GM21526 (cell line): ENCODE measurements around the gene EGFL6.
A peak's percentile ranks its signal among the peaks of the same experiment; 100 is the strongest.
"Not testable (repeated sequence)": the region's sequence is repeated elsewhere in the genome, so short reads cannot be mapped to it uniquely, and the experiment has no call there.

ENCODE experiments used
- ATAC-seq: cut with Tn5 transposase; IDR thresholded peaks from one replicate; pipeline ENCODE4 v1.9.1; 2021; ENCODE audit warnings: moderate library complexity; ENCODE audit not compliant: unreplicated experiment, low FRiP score

Gene EGFL6

GRCh38 chrX:13649838-13650237 is 80.4 kb downstream of the EGFL6 start:
- no peak for ATAC-seq

- ATAC-seq = no peak
Measured at GRCh38 chrX:13650318-13650717, 80.9 kb downstream of the EGFL6 start.

- no peak for ATAC-seq
Measured at GRCh38 chrX:13651150-13651549, 81.7 kb downstream of the EGFL6 start.

- ATAC-seq = peak; percentile 0
Measured at GRCh38 chrX:13652287-13652793, 82.9 kb downstream of the EGFL6 start.

- peak; percentile 95 for ATAC-seq
Measured at GRCh38 chrX:13652850-13653693, 83.7 kb downstream of the EGFL6 start, which contains the start of gene TCEANC. Gene TCEANC (plus strand): TSS chrX:13653141. CDS start chrX:13662509, 9,368 bp downstream.

- ATAC-seq = no peak
Measured at GRCh38 chrX:13654116-13654515, 84.7 kb downstream of the EGFL6 start.

- ATAC-seq = no peak
Measured at GRCh38 chrX:13655674-13656073, 86.3 kb downstream of the EGFL6 start.

- ATAC-seq = no peak
Measured at GRCh38 chrX:13658602-13659001, 89.2 kb downstream of the EGFL6 start.

- no peak for ATAC-seq
Measured at GRCh38 chrX:13659063-13659462, 89.7 kb downstream of the EGFL6 start.

GRCh38 chrX:13661735-13662288 is 92.4 kb downstream of the EGFL6 start:
- ATAC-seq = no peak

- no peak for ATAC-seq
Measured at GRCh38 chrX:13662355-13662791, 93.0 kb downstream of the EGFL6 start.

- ATAC-seq = no peak
Measured at GRCh38 chrX:13664020-13664419, 94.6 kb downstream of the EGFL6 start.

- ATAC-seq = no peak
Measured at GRCh38 chrX:13666836-13667235, 97.4 kb downstream of the EGFL6 start.

GRCh38 chrX:13667919-13668318 is 98.5 kb downstream of the EGFL6 start:
- ATAC-seq = no peak

GRCh38 chrX:13669246-13669737 is 99.9 kb downstream of the EGFL6 start:
- ATAC-seq = peak; percentile 70

- ATAC-seq = not testable (repeated sequence)
Measured at GRCh38 chrX:13669755-13670154, 100.4 kb downstream of the EGFL6 start.

GRCh38 chrX:13670197-13670596 is 100.8 kb downstream of the EGFL6 start:
- ATAC-seq = no peak

GRCh38 chrX:13673016-13673415 is 103.6 kb downstream of the EGFL6 start:
- no peak for ATAC-seq

GRCh38 chrX:13676885-13677284 is 107.5 kb downstream of the EGFL6 start:
- no peak for ATAC-seq

- ATAC-seq = not testable (repeated sequence)
Measured at GRCh38 chrX:13679700-13680099, 110.3 kb downstream of the EGFL6 start.

GRCh38 chrX:13681595-13681994 is 112.2 kb downstream of the EGFL6 start:
- no peak for ATAC-seq
